Embryonic facial prominence (tissue), 1 donor: ENCODE data around the gene C1QTNF6.
A peak's percentile ranks its signal among the peaks of the same experiment; 100 is the strongest.
"Not testable (repeated sequence)": the region's sequence is repeated elsewhere in the genome, so short reads cannot be mapped to it uniquely, and the experiment has no call there.

Experiments
- DNase-seq: peaks from one replicate; pipeline ENCODE4 v3.0.0-alpha.2; 2016; ENCODE audit errors: extremely low spot score

The C1QTNF6 gene

DNA sequence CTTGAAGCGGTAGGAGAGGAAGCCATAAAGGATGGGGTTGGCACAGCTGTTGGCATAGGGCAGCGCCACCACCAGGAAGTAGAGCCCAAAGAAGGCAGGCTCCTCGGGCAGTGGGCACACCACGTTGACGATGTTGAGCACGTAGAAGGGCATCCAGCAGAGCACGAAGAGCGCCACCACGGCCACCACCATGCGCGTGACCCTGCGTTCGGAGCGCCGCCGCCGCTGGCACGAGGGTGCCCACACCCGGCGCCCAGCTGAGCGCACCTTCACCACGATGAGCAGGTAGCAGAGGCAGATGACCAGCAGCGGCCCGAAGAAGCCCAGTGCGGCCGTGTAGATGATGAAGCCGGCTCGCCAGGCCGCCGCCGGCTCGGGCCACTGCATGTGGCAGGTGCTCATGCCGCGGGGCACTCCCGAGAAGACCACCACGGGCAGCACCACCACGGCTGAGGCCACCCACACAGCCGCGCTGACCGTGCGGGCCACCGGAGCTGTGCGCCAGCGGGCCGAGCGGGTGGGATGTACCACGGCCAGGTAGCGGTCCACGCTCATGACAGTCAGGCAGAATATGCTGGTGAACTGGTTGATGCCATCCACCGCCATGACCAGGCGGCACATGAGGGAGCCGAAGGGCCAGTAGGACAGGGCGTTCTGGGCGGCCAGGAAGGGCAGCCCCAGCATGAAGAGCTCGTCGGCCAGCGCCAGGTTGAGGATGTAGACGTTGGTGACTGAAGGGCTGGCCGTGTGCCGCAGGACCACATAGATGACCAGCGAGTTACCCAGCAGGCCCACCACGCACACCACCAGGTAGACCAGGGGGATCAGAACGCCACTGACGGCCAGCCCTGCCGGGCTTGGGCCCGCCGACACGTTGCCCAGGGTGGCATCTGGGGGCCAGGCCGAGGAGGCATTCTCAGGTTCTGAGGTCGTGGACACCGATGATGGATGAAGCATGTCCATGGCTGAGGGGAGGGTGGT lies 19.1 kb upstream of the C1QTNF6 start:
- no peak for DNase-seq

DNA sequence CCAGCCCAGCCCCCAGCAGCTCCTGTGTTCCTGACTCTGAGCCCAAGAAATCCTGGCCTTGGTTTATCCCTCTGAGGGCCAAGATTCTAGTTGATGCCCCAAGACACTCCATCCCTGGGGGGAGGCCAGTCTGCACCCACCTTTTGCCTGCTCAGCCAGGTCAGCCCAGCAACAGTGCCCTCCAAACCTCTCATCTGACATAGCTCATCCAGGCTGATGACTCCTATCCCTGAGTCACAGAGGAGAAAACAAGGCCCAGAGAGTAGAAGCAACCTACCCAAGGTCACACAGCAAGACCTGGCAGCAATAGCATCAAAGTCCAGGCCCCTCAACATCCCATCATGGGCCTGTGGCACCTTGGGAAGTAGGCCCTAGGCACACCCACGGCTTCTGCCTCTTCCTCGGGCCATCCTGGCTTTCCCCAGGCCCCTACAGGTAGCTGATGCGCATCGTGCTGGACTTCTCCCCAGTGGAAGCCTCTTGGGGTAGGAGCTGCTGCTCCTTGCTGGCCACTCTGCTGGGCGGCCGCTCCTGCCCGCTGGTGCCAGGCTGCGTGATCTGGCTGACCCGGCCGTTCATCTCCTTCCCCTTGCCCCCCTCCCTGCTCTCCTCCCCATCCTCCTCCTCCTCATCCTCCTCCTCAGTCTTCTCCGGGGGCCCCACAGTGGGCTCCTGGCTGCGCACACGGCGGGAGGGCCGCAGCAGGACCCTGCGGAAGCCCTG lies 18.2 kb upstream of the C1QTNF6 start:
- no peak for DNase-seq

DNA sequence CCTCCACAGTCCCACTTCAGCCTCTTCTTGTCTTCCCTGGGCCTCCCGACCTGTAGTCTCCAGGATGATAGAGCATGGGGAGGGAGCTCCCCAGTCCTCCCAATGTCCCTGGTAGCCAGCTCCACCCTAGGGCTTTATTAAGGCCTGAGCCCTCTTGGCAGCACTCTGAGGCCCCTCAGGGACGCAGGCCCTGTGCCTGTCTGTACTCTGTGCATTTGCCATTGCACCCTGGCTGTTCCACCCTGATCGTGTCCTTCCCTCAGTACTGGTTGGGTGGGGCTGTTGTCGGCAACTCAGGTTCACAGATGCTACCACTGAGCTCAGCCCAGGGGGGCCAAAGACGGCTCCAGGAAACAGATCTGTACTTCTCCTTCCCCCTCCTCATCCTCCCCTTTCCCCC lies 17.0 kb upstream of the C1QTNF6 start:
- no peak for DNase-seq

DNA sequence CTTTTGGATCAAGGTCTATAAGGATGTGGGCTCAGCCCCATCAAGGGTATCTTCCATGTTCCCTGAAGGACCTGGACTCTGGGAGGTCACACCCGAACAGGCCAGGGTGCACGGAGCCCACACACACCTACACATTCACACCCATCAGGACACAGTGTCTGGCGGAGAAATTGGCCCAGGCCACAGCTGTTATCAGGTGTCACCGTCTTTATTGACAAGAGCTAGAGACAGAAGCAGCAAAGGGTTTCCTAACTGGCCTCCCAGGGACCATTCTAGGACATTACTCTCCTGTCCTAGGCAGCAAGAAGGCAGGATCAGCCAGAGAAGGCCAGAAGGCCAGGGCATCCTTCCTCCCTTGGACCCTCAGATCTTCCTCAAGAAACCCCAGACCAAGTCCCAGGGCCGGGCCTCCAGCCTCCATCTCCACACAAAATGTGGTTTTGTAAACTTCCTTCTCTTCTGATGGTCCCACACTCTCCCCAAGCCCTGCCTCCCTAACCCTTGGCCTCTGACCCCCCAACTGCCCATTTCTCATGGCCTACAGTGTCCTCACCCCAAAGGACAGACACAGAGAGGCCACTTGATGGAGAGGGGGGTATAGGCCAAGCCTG lies 16.1 kb upstream of the C1QTNF6 start:
- DNase-seq = no peak

DNA sequence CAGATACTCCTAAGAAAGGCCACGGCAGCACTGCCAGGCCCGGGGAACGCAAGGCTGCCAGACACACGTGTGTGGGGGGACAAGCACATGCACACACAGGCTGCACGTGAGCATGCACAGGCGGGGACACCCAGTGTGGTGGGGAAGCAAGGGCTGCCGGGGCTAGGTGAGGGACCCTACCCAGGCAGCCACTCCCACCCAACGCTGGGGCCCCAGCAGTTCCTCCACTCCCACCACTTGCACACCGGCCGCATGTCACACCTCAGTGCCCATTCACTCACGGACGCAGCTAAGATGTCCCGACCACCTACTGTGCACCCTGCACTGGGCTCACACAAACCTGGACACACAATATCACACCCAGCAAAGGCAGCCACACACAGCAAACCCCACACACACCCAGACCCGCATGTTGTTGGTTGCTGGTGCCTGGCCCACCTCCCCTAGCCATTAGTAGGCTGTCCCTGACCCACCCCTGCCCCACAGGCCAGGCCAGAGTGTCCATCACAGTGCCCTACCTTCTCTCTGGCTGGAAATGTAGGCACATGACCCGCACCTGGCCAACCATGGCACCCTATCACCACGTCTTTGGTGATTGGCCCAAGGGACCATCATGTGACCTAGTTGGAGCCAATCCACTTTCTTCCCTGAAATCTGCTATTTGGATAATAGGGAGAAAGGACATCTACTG lies 15.5 kb upstream of the C1QTNF6 start:
- DNase-seq = no peak

DNA sequence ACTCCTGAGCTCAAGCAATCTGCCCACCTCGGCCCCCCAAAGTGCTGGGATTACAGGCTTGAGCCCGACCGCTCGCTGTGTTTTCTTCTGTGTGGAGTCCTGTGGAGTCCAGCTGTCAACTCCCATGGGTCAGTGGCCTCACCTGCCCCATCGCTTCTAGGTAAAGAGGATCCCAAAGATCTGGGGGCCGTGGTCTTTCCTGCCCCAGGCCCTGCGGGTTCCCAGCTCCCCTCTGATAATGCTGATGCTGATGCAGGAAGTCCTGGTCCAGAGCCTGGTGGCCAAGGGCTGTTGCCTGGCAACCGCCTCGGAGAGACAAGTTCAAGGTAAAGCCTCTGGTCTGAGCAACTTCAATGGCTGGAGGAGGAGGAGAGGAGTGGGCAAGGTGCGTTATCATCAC lies 14.7 kb upstream of the C1QTNF6 start:
- DNase-seq = no peak

DNA sequence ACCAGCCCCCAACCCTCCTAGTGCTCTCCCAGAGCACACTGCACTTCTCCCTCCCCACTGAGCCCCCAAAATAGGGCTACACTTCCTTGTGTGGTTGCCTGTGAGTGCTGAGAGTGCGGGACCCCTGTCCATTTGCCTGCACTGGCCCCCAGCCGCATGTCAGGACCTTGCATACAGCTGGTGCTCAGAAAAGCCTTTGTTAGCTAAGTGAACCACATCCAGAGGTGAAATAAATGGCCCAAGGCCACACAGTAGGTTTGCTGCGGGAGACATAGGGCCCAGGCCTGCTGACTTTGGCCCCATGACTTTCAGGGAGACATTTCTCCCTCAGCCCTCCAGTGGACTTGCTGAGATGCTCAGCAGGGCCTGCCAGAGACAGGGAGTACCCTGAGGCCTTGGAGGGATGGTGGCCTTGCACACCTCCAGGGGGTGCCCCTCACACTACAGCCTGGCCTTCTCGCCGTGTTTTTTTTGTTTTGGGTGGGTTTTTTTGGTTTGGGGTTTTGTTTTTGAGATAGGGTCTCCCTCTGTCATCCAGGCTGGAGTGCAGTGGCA lies 14.0 kb upstream of the C1QTNF6 start:
- DNase-seq = no peak

DNA sequence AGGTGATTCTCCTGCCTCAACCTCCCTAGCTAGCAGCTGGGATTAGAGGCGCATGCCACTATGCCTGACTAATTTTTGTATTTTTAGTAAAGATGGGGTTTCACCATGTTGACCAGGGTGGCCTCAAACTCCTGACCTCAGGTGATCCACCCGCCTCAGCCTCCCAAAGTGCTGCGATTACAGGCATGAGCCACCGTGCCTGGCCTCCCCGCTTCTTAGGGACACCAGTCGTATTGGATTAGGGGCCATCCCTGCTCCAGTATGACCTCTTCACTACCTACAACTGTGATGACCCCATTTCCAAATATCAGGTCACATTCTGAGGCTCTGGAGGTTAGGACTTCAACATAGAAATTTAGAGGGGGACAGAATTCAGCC lies 13.4 kb upstream of the C1QTNF6 start:
- not testable (repeated sequence) for DNase-seq

DNA sequence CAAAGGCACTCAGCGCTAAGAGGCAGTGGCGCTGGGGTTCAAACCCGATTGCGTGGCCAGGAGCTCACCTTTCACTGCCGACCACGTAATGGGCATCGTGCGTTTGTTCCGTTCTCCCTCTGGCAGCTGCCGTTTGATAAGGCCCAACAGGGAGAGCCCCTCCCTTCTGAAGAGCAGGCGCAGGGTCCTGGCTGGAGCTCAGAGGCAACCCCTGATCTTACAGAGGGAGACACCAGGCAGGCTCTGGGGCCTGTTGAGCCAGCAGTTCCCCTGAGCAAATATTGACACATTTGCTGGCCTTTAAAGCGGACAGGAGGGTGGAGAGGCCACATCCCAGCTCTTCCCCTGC lies 11.7 kb upstream of the C1QTNF6 start:
- DNase-seq = no peak

DNA sequence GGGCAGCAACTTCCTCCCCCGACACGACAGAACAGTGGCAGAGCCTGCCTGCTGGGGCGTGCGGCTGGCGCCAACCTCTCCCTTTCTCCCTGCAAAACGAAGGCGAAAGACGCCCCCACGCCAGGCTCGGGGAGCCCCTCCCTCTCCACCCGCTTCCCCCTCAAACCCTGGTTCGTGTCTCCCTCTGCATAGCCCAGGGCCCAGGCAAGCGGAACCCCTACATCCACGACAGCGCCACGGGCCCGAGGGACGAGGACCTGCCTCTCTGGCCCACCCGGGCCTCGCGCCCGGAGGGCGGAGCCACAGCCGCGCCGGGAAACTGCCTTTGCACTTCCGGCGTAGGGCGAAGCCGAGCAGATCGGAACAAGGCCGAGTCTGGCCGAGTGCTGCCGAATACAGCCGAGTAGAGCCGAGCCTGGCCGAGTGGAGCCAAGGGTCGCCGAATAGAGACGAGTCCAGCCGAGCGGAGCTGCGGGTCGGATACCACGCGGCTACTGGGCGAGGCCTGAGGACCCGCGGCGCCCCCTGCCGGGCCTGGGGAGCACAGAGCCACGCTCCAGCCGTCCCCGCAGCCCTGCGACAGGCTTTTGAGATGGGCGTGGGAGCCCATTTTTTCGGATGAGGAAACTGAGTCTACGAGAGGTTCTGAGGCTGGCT lies 11.2 kb upstream of the C1QTNF6 start:
- peak; percentile 96 for DNase-seq

DNA sequence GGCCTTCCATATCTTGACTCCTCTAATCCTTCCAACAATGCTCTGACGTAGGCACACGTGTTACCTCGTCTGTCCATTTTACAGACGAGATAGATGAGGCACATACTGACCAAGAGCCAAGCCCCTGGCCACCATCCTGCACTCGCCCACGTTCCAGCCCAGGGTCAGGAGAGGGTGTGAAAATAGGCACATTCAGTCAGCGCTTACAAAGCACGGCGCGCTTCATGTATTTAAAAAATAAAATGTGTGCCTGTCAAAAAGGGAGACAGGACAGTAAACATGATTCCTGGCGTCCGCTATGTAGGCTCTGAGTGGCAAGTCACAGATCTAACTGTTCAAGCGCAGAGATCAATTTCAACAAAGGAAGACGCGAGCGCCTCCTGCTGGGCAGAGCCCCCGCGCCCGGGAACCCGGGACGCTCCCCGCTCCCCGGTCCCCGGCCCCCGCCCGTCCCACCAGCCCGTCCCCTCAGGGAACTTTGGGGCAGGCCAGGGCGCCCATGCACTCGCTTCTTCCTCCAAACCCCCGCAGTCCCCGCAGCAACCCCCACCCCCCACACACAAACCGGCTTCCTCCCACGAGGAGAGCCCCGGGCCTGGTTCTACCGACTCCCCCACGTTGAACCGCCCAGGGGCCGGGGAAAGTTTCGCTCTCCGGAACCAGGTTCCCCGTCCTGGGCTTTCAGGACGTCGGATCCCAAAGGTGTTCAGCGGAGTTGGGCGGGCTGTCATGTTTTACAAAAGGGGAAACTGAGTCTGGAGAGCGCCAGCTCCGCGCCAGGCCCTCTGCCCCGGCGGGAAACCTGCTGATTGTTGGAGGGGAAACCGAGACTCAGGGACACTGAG lies 10.4 kb upstream of the C1QTNF6 start:
- peak; percentile 34 for DNase-seq

DNA sequence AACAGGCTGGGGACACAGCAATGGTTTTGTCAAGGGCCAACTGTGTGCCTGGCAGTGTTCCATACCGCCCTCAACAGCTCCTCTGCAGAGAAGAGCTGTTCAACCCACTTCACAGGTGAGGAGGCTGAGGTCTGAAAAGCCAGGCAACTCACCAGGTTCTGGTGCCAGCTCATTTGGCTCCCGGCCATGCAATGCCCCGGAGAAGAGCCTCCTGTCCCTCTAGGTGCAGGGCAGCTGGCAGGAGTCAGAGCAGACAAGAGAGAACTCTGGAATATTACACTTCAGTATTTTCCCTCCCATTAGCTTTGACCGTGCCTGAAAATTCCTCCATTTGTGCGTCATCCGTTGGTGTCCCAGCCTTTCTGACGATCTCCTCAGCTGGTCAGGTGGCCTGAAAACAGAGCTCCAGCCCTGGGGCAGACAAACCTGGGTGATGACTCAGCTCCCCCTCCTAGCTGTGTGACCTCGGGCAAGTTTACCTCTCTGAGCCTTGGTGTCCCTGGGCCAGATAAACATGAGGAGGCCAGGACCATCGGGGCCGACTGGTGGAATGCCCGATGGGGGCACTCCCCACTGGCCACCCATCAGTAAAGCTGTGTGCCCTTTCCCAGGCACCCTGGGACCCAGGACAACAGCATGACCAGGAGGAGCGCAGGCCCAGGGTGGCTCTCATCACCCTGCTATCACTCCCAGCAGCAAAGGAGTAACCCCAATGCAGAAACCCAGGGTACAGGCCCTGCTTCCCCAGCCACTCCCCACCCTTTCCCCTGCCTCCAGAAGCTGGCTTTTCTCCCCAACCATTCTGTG lies 9.6 kb upstream of the C1QTNF6 start:
- DNase-seq = no peak

DNA sequence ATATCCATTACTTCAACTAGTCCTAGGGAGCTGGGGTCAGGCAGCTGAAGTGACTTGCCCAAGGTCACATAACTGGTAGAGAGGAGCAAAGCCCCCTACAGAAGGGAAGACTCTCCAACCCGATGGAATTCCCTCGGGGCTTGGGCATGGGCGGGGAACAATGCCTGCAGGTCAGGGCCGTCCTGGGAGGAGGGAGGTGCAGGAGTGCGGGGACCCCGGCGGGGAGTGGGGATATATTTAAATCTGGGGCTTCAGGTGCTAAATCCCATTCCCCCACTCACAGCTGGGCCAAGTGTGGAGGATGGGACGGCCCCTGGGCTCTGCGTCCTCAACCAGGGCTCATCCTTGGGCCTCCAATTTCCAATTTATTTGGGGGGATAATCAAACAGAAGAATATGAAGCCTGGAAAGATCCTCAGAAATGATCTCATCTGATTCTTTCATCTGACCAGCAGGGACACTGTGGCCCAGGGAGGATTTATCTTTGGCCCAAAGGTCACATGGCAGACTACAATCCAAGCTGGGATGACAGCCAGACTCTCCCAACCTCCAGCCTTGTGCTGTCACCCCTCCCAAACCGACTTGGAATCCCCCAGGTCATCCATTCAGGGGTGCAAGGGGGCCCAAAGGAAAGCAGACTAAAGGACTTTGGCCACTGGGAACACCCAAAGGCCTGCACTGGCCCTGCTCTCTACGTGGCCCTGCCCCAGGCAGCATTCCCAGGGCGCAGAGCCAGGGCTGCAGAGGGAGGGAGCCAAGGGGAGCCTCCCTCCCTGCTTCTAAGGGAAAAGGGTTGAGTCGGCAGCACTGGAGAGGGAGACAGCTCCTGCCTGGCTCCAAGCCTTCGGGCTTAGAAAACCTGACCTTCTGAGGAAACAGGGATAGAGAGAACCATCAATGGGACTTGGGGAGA lies 8.7 kb upstream of the C1QTNF6 start:
- no peak for DNase-seq

DNA sequence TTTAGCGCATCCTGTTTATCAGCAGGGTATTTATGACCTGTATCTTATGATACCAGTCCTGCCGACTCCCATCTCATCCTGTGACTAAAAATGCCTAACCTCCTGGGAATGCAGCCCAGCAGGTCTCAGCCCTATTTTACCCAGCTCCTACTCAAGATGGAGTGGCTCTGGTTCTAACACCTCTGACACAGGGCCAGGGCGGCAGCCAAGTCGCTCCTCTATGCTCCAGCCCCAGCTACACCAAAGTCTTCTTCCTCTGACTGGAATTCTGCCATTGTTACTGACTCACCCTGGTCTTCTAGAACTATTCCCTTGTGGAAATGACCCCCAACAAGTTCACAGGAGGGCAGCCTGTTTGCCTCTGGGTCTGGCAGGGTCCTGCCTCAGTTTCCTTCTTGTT lies 7.9 kb upstream of the C1QTNF6 start:
- no peak for DNase-seq

DNA sequence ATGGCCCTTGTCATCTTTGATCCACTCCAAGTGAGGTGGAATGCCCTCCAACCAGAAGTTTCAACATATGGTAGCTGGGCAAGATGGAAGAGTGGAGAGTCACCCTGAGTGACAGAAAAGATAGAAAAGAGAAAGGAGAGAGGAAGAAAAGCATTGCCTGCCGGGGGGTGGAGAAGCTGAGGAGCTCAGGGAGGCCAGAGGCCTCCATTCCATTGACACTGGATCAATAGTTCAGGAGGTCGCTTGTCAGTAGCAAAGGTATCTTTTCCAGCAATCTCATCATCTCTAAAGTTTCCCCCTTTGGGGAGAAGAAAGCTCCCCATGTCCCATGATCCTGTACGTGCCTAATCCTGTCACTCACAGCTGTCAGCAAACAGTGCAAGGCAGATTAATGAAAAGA lies 6.7 kb upstream of the C1QTNF6 start:
- DNase-seq = no peak

DNA sequence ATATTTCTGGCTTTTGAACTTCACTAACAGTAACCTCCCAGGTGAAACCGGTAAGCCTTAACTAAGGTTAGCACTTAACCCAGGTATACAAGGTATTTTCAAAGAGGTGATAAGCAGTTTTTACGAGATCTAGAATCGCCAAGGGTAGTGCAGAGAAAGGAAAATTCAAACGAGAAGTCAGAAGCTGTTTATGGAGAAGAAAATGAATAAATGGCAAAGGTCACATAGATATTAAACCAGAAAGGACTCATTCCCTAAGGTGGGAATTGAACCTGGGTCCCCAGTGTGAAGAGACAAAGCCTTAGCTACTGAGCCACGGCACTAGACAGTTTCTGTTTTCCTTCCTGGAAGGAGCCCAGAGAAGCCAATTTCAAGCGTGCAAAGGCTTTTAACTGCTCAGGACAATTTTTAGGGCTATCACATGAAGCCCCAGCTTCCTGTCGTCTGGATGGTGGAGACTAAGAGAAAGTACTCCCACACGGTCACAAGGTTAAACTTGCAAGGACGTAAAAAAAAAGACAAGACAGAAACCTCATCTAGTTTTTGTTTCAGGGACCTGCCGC lies 5.7 kb upstream of the C1QTNF6 start:
- DNase-seq = no peak

DNA sequence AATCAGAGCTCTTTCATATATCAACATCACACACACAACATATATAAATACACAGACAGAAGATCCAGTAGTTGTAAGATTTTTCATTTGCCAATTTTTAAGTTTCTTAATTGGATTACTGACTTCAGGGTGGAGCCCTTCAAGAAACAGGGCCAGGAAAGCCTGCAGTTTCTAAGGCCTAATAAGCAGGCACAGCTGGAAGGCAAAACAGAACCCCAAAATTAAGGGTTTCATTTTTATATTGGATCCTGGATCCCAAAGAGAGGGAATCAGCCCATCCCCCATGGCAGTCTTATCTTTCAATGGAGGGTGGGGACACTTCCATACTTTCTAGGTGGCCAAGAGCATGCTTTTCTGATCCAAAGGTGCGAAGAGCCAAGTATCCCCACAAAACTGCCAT lies 4.7 kb upstream of the C1QTNF6 start:
- no peak for DNase-seq

DNA sequence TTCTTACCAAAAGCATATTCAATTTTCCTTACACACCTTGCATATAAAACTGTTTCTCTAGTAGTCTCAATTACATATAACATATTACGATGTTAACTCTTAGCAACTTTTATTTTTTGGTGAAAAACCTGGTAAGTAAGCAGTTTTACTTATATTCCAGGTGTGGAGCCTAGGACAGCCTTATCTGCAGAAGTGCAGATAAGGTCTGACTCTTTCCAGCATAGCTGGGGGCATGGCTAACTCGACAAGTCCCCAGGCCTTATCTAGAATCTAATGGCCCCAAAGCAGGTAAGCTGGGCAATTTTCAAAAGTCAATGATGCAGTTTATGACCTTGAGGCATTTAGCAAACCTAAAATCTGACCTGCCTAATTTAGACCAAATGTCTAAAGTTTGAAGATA lies 4.2 kb upstream of the C1QTNF6 start:
- no peak for DNase-seq
